Fibroblast of lung (primary cell): ENCODE data around the gene ARL5C. TPM values are rescaled to one million over a fixed set of nuclear protein-coding genes. Genes with fewer than 3 reads are reported as not detected.

Experiments used
- DNase-seq, 2 donors: peaks; one replicate each; pipeline versions ENCODE4 v3.0.0 to v3.0.0-alpha.2; 2010; ENCODE audit warnings: low read depth in 2 of 2
- H2AFZ ChIP-seq: 2 replicates; pipeline ENCODE4 v1.5.1; 2012; ENCODE audit warnings: low read length, control low read depth, inconsistent platforms
- H3K27ac ChIP-seq: 2 replicates; pipeline ENCODE4 v1.5.1; 2011; ENCODE audit warnings: low read length, control low read depth; ENCODE audit not compliant: insufficient read depth
- H3K27me3 ChIP-seq: 2 replicates; pipeline ENCODE4 v1.5.1; 2011; ENCODE audit warnings: mild to moderate bottlenecking, low read length; ENCODE audit not compliant: control insufficient read depth, insufficient read depth
- H3K36me3 ChIP-seq: 2 replicates; pipeline ENCODE4 v1.5.1; 2011; ENCODE audit warnings: low read length; ENCODE audit not compliant: control insufficient read depth, insufficient read depth
- H3K4me1 ChIP-seq: 2 replicates; pipeline ENCODE4 v1.5.1; 2011; ENCODE audit warnings: low read length; ENCODE audit not compliant: control insufficient read depth, insufficient read depth; ENCODE audit errors: extremely low read depth
- H3K4me2 ChIP-seq: 2 replicates; pipeline ENCODE4 v1.5.1; 2011; ENCODE audit warnings: low read length, control low read depth; ENCODE audit not compliant: insufficient read depth; ENCODE audit errors: extremely low read depth
- H3K4me3 ChIP-seq, 4 experiments: fragments of 200-600 bp in 1 of 4; sonication (generic) in 1 of 4; replicated peaks in 1 of 4; 2 replicates each; pipeline ENCODE4 v1.5.1; 2011 to 2016; ENCODE audit warnings: low read length in 4 of 4, low read depth in 3 of 4, mild to moderate bottlenecking in 3 of 4, control low read depth in 2 of 4, inconsistent platforms in 1 of 4, mixed read lengths in 1 of 4; ENCODE audit not compliant: insufficient read depth in 1 of 4; ENCODE audit errors: control extremely low read depth in 1 of 4
- H3K79me2 ChIP-seq: 2 replicates; pipeline ENCODE4 v1.5.1; 2012; ENCODE audit warnings: mild to moderate bottlenecking, low read length, inconsistent platforms; ENCODE audit not compliant: control insufficient read depth, insufficient read depth
- H3K9ac ChIP-seq: 2 replicates; pipeline ENCODE4 v1.5.1; 2011; ENCODE audit warnings: mild to moderate bottlenecking, low read length, control low read depth; ENCODE audit not compliant: insufficient read depth
- H3K9me3 ChIP-seq: 2 replicates; pipeline ENCODE4 v1.5.1; 2012; ENCODE audit warnings: low read depth, low read length; ENCODE audit not compliant: control insufficient read depth, insufficient read depth
- H4K20me1 ChIP-seq: 2 replicates; pipeline ENCODE4 v1.5.1; 2011; ENCODE audit warnings: low read length; ENCODE audit not compliant: control insufficient read depth, insufficient read depth; ENCODE audit errors: extremely low read depth
- CTCF ChIP-seq, 2 donors: IDR thresholded peaks in 1 of 2; conservative IDR thresholded peaks in 1 of 2; 1 replicate in 1 of 2; 2 replicates in 1 of 2; pipeline ENCODE4 v1.5.1; 2011 to 2012; ENCODE audit warnings: low read length in 2 of 2, control low read depth in 1 of 2, inconsistent platforms in 1 of 2, low read depth in 1 of 2, mild to moderate bottlenecking in 1 of 2
- EZH2 ChIP-seq: IDR thresholded peaks from 2 replicates; pipeline ENCODE4 v1.5.1; 2012; ENCODE audit warnings: low read length, control low read depth, mild to moderate bottlenecking; ENCODE audit errors: missing control alignments
- polyA minus RNA-seq: library from RNA; depleted of rRNA, polyadenylated mRNA; stranded (reverse); fragments of >200 nt; gene quantifications from 2 replicates; pipeline ENCODE4 v1.2.3, GENCODE V29; 2011; ENCODE audit warnings: low replicate concordance
- polyA plus RNA-seq, 2 donors: library from polyadenylated mRNA; depleted of rRNA in 1 of 2; stranded (reverse) in 1 of 2; unstranded in 1 of 2; fragments of >200 nt; gene quantifications; 2 replicates each; pipeline ENCODE4 v1.2.1, GENCODE V29; 2011 to 2012; ENCODE audit warnings: missing spikeins in 1 of 2
- total RNA-seq: library from RNA; depleted of rRNA; stranded (reverse); fragments of >200 nt; gene quantifications from 2 replicates; pipeline ENCODE4 v1.2.1, GENCODE V29; 2014

Gene ARL5C
- total RNA-seq (not detected in 2 replicates), polyA plus RNA-seq (not detected in 2 replicates), polyA minus RNA-seq (not detected in 2 replicates)
- polyA plus RNA-seq (2012), result not detected in 2 replicates

- Histone ChIP-seq H3K9ac (no peak within 1 kb of the TSS), H3K27me3 (peaks cover 9% of the 10 kb centered on the region), H3K4me3 (peak within 1 kb of the TSS; percentile 18 to 62 (median 43))
These were observed at the start of gene ARL5C for GRCh38 chr17:39165841-39166349. ARL5C (minus strand) TSS chr17:39166161; CDS start chr17:39165760, 401 bp downstream.

GRCh38 chr17:39213852-39214251 is 47.9 kb upstream of the ARL5C start:
- no peak overlapping the region for H3K4me3 ChIP-seq
- no peak overlapping the region for H3K27ac ChIP-seq
- no peak overlapping the region for H2AFZ ChIP-seq
- H4K20me1 ChIP-seq, result no peaks in the 10 kb centered on the region
- DNase-seq, result peak in 1 of 2 donors; percentile 57
- no peak overlapping the region for H3K4me2 ChIP-seq
- peaks cover 20% of the 10 kb centered on the region for H3K27me3 ChIP-seq
- no peaks in the 10 kb centered on the region for H3K36me3 ChIP-seq
- no peaks in the 10 kb centered on the region for H3K79me2 ChIP-seq
- no peak overlapping the region for H3K9ac ChIP-seq
- TF ChIP-seq CTCF (conservative IDR thresholded peaks at IDR 0.05 in 1 of 2, IDR thresholded peaks at IDR 0.05 in 1 of 2; ENCODE audit: low read depth in 1 of 2, low read length in 2 of 2) (no peak), EZH2 (no peak)
- peaks cover 11% of the 10 kb centered on the region for H3K4me1 ChIP-seq
- no peaks in the 10 kb centered on the region for H3K9me3 ChIP-seq

More at GRCh38 chr17:39165841-39166349, at the start of gene ARL5C:
- H3K4me1 ChIP-seq, result no peaks in the 10 kb centered on the region
- H2AFZ ChIP-seq, result peak within 1 kb of the TSS; percentile 58
- H3K79me2 ChIP-seq, result no peaks in the 10 kb centered on the region
- peak within 1 kb of the TSS; percentile 84 for H3K4me2 ChIP-seq
- H3K27ac ChIP-seq, result no peak within 1 kb of the TSS
- DNase-seq, result no peak
- no peaks in the 10 kb centered on the region for H4K20me1 ChIP-seq
- no peaks in the 10 kb centered on the region for H3K36me3 ChIP-seq
- H3K9me3 ChIP-seq, result no peaks in the 10 kb centered on the region
- TF ChIP-seq EZH2, result no peak
- TF ChIP-seq CTCF (conservative IDR thresholded peaks at IDR 0.05 in 1 of 2, IDR thresholded peaks at IDR 0.05 in 1 of 2; ENCODE audit: low read depth in 1 of 2, low read length in 2 of 2), result no peak

GRCh38 chr17:39212841-39213480 is 47.0 kb upstream of the ARL5C start:
- H3K4me3 ChIP-seq, result no peak overlapping the region
- H2AFZ ChIP-seq, result no peak overlapping the region
- no peak overlapping the region for H3K27ac ChIP-seq
- H4K20me1 ChIP-seq, result no peaks in the 10 kb centered on the region
- TF ChIP-seq EZH2, result no peak
- no peak for TF ChIP-seq CTCF (conservative IDR thresholded peaks at IDR 0.05 in 1 of 2, IDR thresholded peaks at IDR 0.05 in 1 of 2; ENCODE audit: low read depth in 1 of 2, low read length in 2 of 2)
- H3K27me3 ChIP-seq, result peaks cover 12% of the 10 kb centered on the region
- H3K4me1 ChIP-seq, result peaks cover 13% of the 10 kb centered on the region
- H3K9me3 ChIP-seq, result no peaks in the 10 kb centered on the region
- H3K4me2 ChIP-seq, result no peak overlapping the region
- no peak overlapping the region for H3K9ac ChIP-seq
- H3K36me3 ChIP-seq, result no peaks in the 10 kb centered on the region
- H3K79me2 ChIP-seq, result no peaks in the 10 kb centered on the region
- no peak for DNase-seq
